Stimulated activated CD8-positive, alpha-beta memory T cell treated with anti-CD3 and anti-CD28 coated beads, Interleukin-4, amount 100 ng/mL, for 24 hours (primary cell): ENCODE measurements around the gene CYSRT1.

Experiments
- DNase-seq: peaks from one replicate; pipeline ENCODE4 v3.0.0-alpha.2; 2020; ENCODE audit warnings: low read depth

The CYSRT1 gene

GRCh38 chr9:137190315-137190856 is 34.6 kb upstream of the CYSRT1 start:
- no peak for DNase-seq

- DNase-seq = no peak
Observed at GRCh38 chr9:137191245-137191644, 33.7 kb upstream of the CYSRT1 start.

- no peak for DNase-seq
Observed at GRCh38 chr9:137191691-137192447, 33.1 kb upstream of the CYSRT1 start.

- no peak for DNase-seq
Observed at GRCh38 chr9:137192448-137192780, 32.6 kb upstream of the CYSRT1 start.

DNA sequence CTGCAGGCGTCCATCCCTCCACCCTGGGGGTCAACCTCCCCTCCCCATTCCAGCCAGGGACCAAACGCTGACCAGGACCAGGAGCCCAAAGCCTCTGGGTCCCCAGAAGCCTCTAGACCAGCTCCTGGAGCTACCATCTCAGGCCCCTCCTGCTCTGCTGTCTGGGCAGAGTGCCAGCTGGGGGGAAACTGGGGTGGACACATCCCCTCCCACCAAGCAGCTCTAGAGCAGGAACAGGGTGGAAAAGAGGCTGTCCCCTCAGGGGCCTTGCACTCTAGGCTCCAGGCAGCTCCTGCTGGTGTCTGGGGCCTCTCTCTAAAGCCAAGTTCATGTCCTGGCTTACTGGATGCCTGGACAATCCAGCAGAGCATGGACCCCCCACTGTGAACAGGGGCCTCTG is 32.1 kb upstream of the CYSRT1 start:
- no peak for DNase-seq

DNA sequence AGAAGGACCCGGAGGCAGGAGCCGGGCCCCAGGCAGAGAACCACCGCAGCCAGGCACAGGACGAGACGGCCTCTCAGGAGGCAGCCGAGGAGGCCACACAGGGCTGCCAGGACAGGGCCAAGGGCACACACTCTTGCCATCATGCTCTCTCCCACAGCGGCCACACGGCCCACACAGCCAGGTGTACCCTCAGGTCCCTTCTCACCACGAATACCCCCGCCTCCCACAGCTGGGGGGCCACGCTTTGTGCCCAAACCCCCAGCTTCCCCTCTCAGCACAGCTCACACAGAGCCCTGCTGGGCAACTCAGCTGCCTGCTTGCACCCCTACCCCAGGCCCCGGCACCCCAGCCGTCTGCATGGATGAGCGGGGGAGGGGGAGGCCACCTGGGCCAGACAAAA is 31.2 kb upstream of the CYSRT1 start:
- no peak for DNase-seq

GRCh38 chr9:137194388-137194787 is 30.6 kb upstream of the CYSRT1 start:
- DNase-seq = no peak

DNA sequence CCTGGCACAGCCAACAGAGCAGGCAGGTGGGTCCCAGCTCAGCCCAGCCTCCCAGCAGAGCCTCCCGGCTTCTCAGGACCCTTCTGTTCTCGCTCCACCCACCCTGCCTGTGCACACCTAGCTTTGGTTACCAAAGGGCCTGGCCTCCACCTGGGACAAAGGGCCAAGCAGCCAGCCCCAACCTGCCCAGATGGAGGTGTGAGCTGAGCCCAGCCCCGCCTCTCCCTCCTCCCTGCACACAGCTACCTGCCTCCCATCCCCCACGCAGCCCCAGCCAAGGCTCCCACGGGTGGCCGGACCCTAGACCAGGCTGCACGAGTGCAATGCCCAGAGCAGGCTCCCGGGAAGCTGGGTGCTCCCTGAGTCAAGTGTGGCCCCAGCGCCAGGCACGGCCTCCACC is 30.1 kb upstream of the CYSRT1 start:
- DNase-seq = no peak

DNA sequence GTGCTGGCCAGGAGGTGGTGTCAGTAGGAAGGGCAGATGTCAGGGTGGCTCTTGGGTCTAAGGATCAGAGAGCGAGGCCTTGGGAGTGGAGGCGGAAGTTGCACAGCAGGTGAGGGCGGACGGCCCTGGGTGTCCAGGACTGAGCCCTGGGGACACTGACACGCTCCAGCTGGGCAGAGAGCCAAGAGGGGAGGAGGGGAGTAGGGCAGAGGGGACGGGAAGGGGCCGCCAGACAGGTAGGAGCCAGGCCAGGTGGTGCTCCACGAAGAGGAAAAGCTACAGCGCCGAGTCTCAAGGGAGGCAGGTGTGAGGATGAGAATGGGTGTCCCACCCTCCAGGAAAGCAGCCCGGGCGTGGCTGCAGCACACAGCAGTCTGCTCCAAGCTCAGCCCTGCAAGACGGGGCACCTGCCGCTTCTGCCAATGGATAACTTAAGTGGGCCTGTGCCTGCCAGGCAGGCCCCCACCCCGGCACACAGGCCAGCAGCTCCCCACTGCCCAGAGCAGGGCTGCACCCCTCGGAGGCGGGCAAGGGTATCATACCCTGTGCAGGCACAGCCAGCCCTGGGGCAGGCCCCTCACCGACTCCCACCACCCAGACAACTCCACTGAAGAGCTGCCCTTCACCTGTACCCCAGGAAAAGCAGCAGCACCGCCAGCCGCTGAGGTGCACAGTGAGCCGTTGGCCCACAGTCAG is 29.3 kb upstream of the CYSRT1 start:
- no peak for DNase-seq

DNA sequence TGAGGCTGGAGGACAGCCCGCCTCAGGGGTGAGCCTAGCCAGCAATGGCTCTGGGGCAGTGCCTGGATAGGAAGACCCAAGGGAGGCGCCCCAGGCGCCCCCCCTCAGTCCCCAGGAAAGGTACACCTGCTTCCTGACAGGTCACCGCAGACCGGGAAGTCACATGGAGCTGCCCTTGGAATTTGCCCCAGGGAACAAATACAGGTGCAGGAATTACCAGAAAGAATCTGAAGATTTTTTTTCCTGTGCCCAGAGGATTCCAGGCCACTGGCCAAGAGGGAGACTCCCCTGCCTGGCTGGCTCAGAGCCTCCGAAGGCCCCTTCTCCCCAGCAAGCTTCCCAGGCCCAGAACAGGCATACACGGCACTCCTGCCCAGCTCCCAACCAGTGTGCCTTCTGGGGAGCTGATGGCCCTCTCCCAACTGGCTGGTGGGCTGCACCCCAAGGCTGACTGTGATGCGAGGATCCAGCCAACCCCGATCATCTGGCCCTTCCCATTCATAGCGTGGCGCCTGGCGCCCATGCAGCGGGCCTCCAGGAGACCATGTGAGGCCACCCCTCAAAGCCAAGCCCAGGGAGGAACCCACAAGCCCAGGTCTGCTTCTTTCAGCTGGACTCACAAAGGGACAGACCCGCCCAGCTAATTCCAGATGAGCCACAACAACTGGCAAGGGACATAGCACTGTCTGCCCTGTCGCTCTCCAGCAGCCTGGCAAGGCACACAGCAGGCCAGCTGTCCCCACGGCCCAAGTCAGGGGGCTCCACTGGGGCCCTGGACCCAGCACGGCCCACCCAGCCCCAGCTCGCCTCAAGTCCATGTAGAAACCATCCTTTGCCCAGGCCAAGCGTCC is 26.7 kb upstream of the CYSRT1 start:
- no peak for DNase-seq

- no peak for DNase-seq
Observed at GRCh38 chr9:137198902-137199283, 26.1 kb upstream of the CYSRT1 start.

GRCh38 chr9:137199411-137200121 is 25.4 kb upstream of the CYSRT1 start:
- no peak for DNase-seq

DNA sequence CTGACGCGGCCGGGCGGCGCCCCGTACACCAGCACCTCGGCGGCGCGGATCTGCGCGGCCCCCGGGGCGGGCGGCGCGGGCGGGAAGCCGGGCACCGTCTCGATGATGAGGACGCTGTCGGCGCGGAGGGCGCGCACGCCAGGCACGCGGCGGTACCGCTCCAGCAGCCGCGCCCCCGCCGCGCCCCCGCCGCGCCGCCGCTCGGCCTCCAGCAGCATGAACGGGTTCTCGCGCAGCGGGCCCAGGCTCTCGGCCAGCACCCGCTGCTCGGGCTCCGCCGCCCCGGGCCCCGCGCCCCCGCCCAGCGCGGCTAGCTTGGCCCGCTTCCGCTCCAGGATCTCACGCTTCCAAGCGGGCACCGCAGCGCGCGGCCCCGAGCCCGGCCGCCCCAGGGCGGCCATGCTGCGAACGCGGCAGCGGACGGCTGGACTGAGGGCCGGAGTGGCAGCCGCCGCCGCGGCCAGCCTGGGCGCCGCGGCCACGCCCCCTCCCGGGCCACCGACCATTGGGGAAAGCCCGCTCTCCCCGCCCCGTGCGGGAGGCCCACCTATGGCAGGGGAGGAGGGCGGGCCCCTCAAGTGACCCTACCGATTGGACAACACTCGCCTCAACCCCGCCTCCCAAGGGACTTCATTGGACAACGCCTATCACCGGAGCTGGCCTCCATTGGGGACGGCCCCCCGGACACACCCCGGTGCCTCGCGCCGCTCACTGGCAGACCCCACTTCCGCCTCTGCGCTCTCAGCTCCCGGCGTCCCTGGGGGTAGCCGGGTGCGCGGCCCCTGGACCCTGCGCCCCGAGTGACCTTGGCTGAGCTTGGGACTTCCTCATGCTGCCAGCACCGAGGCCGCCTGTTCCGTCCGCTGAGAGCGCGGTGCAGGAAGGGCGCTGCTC is 24.4 kb upstream of the CYSRT1 start, which contains the start of gene TPRN:
Gene TPRN, minus strand, starts transcription at position 431 of the 894 bp plus-strand sequence. Its CDS starts 30 bp downstream, at position 401.
- peak; percentile 99 for DNase-seq

GRCh38 chr9:137201205-137201868 is 23.6 kb upstream of the CYSRT1 start:
- no peak for DNase-seq

- no peak for DNase-seq
Observed at GRCh38 chr9:137202966-137203365, 22.0 kb upstream of the CYSRT1 start.

GRCh38 chr9:137204731-137205125 is 20.2 kb upstream of the CYSRT1 start:
- DNase-seq = no peak

GRCh38 chr9:137205126-137206069 is 19.6 kb upstream of the CYSRT1 start, which contains the start of the genes NDOR1 and TMEM203:
NDOR1 (plus strand) TSS chr9:137205700; CDS start chr9:137205778, 78 bp downstream.
TMEM203 (minus strand) TSS chr9:137205648; CDS start chr9:137205414, 234 bp downstream.
- DNase-seq = peak; percentile 92

DNA sequence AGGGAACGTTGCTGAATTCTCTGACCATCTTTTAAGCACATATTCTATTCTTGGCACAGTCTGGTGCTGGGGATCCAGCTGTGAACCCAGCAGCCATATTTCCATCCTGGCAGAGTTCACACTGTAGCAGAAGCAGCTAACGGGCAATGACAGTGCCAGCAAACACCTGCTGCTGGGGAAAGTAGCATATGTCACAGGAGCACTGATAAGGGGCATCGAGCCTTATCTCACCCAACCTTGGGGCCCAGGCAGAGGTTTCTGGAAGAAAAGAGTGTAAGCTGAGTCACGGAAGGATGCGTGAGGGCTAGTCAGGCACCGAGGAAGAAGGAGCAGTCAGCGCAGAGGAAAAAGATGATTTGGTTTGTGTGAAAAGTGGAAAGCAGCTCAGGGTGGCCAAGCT is 18.4 kb upstream of the CYSRT1 start:
- no peak for DNase-seq

DNA sequence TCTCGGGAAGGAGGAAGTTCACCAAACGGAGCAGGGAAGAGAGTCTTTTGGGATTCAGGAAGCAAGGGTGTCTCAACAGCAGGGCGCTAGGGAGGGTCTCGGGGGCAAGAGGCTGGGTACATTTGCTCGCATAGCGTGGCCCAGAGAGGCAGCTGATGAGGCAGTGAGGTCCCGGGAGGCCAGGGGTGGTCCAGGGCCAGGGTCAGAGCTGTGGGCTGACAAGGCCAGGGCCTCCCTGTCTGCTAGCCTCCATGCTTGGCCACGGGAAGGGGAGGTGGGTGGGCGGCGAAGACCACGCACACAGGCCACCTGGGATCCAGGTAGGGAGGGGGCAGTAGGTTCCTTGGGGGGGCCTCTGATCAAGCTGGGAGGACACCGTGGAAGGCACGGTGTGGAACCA is 13.4 kb upstream of the CYSRT1 start:
- no peak for DNase-seq
